GM19351 (cell line): ENCODE results near the gene NEU4.
"Not testable (repeated sequence)": the region's sequence is repeated elsewhere in the genome, so short reads cannot be mapped to it uniquely, and the experiment has no call there.

ENCODE experiments used
- ATAC-seq: cut with Tn5 transposase; IDR thresholded peaks from one replicate; pipeline ENCODE4 v1.9.1; 2021; ENCODE audit warnings: mild to moderate bottlenecking, moderate library complexity; ENCODE audit not compliant: unreplicated experiment

Gene NEU4, protein sequence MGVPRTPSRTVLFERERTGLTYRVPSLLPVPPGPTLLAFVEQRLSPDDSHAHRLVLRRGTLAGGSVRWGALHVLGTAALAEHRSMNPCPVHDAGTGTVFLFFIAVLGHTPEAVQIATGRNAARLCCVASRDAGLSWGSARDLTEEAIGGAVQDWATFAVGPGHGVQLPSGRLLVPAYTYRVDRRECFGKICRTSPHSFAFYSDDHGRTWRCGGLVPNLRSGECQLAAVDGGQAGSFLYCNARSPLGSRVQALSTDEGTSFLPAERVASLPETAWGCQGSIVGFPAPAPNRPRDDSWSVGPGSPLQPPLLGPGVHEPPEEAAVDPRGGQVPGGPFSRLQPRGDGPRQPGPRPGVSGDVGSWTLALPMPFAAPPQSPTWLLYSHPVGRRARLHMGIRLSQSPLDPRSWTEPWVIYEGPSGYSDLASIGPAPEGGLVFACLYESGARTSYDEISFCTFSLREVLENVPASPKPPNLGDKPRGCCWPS

DNA sequence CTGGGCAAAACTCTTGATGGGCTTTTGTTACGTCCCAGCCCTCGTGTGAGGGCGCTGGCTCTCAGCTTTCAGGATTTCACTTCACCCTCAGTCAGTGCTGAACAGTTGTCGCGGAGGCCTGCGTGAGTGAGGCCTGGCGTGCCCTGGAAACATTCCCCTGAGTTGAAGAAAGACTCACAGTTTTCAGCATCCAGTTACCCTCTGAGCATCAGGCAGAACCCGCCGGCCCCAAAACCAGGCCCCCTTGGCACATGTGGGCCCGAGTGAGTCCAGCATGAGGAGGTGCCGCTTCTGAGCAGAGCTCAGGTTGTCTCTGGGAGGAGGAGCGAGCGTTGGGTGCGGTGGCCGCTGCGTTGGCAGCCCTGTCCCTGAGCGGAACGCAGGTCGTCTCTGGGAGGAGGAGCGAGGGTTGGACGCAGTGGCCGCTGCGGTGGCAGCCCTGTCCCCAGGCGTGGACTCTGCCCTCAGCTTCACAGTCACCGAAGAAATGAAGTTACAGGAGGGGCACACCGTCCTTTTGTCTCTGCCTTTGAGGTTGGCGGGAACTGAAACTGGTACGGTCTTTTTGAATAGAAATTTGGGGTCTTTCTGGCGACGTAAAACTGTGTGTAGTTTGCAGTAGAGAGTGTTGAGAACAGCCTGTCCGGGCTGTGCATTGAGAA lies at the start of gene NEU4:
Gene NEU4, plus strand, starts transcription at position 473 of the 662 bp plus-strand sequence. CDS start 5,292 bp downstream, outside the sequence.
- ATAC-seq, result no peak

DNA sequence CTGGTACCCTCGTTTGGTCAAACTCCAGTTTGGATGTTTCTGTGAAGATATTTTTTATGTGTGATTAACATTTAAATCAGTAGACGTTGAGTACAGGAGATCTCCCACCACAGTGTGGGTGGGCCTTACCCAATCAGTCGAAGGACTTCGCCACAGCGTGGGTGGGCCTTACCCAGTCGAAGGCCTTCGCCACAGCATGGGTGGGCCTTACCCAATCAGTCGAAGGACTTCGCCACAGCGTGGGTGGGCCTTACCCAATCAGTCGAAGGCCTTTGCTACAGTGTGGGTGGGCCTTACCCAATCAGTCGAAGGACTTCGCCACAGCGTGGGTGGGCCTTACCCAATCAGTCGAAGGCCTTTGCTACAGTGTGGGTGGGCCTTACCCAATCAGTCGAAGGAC lies 49.1 kb upstream of the NEU4 start:
- not testable (repeated sequence) for ATAC-seq

DNA sequence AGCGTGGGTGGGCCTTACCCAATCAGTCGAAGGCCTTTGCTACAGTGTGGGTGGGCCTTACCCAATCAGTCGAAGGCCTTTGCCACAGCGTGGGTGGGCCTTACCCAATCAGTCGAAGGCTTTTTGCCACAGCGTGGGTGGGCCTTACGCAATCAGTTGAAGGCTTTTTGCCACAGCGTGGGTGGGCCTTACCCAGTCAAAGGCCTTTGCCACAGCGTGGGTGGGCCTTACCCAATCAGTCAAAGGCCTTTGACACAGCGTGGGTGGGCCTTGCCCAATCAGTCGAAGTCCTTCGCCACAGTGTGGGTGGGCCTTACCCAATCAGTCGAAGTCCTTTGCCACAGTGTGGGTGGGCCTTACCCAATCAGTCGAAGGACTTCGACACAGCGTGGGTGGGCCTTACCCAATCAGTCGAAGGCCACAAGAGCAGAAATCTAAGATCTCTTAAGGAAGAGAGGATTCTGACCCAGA lies 48.7 kb upstream of the NEU4 start:
- ATAC-seq, result no peak

DNA sequence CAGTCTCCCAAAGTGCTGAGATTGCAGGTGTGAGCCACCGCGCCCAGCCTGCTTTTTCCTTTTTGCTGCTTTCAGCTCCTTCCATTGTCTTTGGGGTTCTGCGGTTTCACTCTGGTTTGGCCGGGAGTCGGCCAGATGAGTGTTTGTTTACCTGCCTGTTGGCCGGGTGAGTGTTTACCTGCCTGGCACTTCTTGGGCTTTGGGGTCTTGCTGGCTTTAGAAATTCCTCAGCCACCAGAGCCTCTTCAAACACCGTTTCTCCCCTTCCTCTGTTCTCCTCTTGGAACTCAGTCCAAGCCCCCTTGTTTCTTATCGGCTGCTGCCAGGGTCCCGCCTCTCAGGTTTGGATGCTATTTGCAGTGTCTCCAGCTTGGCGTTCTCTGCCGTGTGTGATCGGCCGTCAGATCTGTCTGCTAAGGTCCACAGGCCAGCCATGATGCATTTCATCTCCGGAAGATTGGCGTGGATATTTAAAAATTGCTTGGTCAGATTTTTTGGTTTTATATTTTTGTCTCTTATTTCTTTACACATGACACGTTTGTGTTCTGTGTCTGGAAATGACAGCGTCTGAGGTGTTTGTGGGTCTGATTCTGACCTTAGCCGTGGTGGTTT lies 46.6 kb upstream of the NEU4 start:
- ATAC-seq, result no peak

DNA sequence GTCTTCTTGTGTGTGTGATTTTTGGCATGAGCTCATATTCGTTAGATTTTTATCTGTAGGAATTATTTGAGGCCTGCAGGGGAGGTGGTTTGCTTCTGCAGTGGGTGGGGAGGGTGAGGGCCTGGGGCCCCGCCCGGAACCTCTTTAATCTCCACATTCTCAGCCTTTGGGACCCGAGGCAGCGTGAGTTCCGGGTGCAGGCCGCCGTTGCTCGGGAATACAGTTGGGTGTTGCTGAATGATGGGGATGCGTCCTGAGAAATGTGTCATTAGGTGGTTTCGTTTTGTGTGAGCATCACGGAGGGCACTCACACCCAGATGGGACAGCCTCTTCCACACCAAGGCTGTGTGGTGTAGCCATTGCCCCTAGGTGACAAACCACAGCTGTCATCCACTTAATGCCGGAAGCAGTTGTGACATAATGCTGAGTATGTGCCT lies 46.0 kb upstream of the NEU4 start:
- ATAC-seq, result no peak

DNA sequence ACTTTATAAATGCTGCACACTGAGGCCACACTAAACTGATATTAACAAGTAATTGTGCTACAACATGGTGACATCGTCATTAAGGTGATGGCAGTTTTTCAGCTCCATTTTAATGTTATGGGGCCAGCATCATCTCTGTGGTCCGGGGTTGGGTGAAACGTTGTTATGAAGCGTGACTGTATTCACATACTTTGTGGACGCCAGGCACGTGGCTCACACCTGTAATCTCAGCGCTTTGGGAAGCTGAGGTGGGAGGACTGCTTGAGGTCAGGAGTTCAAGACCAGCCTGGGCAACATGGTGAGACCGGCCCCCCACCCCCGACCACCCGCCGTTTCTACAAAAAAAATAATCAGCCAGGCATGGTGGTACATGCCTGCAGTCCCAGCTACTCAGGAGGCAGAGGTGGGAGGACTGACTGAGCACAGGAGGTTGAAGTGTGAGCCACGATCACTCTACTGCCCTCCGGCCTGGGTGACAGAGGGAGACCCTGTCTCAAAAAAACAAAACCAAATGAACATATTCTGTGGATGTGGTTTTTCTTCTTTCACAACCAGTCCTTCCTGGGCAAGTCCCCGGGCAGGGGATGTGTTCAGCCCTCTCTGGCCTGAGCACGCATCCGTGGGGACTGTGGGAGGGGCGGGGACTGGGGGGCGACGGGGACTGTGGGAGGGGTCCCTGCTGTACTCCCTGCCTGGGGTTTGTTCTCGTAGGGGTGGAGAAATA lies 45.3 kb upstream of the NEU4 start:
- ATAC-seq, result no peak

DNA sequence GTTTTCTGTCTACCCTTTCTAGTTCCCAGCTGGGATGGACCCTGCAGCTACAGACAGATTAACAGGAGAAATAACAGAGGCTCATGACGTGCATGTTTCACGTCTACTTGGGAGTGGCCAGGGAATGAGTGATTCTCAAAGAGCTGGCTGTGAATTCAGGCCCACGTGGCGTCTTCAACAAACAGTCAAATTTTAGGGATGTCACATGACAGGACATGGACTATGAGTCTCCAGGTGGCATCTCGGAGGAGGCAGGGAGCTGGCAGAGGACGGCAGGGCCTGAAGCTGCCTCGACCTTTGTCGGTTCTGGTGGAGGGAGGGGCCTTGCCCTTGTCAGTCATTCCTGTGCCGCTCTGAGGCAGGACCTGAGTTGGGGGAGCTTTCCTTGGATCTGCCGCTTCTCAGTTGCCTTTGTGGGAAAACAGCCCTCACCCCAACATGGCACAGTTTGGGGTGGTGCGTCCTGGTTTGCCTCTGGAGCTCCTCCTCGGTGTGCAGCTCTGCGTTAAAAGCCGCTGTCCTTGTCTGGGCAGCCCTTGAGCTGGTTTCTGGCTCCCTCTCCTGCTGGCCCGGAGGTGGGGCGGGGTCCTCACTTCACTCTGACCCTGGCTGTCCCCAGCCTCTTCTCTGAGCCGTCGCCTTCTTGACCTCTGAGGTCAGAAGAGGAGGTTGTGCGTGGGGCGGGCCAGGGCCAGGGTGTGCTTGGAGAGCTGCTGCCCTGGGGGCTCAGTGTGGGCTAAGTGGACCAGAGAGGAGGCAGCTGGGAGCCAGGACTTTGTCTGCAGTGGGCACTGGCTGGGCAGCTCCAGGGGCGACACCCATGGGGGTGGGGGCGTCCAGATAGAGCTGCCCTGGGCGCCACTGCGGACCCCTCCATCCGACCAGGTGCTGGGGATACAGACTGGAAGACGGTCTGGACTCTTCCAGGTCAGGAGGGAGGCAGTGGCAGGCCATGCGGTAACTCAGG lies 44.4 kb upstream of the NEU4 start:
- no peak for ATAC-seq

DNA sequence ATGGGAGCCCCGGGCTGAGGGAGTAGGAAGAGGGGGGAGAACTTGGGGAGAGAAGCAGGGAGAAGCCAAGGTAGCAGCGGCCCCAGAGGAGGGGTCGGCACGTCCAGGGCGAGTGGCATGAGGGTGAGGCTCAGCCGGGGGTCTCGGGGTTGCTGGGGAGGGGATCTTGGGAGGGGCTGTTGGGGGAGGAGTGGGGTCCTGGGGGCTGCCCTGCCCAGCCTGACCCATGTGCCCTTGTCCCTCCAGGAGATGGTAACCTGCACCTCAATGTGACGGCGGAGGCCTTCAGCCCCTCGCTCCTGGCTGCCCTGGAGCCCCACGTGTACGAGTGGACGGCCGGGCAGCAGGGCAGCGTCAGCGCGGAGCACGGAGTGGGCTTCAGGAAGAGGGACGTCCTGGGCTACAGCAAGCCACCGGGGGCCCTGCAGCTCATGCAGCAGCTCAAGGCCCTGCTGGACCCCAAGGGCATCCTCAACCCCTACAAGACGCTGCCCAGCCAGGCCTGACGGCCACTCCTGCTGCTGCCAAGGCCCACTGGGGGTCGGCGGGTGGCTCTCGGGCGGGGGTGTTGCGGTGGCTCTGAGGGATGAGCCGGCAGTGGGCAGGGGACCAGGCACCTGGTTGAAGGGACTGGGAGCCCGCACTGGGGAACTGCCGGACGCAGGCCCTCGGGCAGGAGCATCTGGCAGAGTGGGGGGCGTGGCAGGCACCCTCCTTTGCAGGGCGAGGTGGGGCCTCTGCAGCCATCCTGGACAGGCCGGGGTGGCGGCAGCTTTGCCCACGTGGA lies 41.3 kb upstream of the NEU4 start:
- no peak for ATAC-seq

DNA sequence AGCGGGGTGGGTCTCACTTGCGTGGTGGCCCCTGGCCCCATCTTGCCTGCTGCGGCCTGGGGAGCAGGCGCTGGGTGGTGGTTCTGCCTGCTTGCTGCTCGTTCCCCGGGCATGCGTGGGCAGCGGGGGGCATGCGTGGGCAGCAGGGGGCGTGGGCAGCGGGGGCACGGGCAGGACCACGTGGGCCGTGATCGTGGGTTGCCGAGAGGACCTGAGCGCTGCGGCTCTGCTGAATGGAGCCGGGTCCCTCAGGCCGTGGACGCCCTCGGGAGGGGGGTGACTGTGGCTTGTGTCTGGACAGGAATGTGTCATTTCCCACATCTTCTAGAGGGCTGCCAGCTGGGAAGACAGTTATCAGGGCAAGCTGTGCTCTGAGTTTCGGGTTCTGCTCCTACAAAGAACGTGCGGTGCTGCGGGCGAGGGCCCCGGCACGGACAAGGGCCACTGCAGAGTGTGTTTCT lies 40.7 kb upstream of the NEU4 start:
- ATAC-seq, result no peak

DNA sequence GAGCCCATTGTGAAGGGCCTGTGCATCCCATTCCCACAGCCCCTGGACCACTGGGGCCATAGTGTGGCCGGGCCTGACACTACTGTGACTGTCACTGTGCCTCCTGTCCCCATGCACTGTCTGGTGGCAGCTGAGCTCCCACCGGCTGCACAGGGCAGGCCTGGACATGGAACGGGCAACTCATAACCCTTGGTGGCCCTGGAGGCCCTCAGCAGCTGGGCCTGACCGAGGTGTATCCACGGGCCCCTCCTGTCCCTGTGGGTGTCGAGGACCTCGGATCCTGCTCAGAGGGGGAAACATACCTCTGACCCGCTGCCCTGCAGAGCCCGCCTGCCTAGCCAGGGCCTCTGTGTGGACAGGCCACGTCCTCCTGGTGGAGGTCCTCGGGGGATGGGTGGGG lies 40.1 kb upstream of the NEU4 start:
- no peak for ATAC-seq

DNA sequence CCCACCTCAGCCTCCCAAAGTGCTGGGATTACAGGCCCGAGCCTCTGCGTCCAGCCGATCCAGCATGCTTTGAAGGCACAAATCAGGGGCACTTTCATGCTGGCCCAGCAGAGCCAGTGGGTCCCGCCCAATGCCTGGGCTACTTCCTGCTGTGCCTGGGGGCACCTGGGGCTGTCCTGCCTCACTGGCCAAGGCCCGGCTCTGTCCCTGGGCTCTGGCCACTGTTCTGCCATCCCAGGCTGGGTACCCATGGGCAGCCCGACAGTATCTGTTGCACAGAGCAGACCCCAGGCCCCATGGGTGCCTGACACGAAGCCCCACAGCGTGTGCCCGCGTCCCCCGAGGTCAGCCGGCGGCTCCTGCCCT lies 39.2 kb upstream of the NEU4 start:
- no peak for ATAC-seq

DNA sequence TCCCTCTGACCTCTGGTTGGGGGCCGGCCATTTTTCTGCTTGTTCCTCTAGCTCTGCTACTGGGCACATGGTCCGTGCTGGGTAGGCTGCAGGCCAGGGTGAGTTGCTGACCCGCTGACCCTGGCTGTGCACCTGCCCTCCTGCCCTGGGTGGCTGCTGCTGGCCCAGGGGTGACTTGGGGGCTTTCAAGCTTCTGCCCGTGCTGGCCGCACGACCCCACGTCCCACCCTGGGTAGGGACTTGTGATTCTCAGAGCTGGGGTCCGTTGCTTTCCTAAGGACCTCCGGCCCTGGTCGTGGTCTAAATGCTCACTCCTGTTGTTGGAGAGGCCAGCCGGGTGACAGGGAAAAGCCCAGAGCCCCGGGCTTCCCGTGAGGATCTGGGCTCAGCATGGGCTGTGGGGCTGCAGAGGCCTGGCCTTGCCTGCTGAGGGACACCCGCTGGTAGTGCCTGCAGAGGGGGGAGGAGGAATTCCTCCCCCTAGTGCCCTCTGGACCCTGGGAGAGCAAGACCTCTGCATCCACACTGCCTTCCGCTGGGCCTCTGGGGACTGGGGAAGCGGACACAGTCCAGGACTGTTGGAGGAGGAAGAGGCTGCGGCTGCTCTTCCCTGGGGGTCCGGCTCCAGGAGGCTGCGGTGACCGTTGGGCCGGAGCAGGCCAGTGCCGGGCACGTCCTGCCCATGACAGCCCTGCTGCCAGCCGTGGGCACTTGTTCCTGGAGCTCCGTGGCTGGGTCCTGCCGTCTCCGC lies 38.6 kb upstream of the NEU4 start:
- ATAC-seq, result no peak

DNA sequence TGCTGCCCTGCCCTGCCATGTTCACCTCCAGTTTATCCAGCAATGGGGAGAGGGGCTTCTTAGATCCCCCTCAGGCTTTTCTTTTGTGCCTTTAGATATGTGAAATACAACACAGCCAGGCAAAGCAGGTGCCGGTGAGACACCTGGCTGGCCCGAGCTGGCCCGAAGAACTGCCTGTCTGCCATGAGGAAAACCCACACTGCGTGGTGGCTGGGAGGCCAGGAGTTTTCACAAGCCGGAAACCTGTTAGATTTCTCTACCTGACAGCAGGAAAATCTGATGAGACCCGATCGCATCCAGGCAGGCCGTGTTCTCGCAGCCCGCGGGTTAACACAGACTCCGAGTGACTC lies 38.1 kb upstream of the NEU4 start:
- no peak for ATAC-seq

DNA sequence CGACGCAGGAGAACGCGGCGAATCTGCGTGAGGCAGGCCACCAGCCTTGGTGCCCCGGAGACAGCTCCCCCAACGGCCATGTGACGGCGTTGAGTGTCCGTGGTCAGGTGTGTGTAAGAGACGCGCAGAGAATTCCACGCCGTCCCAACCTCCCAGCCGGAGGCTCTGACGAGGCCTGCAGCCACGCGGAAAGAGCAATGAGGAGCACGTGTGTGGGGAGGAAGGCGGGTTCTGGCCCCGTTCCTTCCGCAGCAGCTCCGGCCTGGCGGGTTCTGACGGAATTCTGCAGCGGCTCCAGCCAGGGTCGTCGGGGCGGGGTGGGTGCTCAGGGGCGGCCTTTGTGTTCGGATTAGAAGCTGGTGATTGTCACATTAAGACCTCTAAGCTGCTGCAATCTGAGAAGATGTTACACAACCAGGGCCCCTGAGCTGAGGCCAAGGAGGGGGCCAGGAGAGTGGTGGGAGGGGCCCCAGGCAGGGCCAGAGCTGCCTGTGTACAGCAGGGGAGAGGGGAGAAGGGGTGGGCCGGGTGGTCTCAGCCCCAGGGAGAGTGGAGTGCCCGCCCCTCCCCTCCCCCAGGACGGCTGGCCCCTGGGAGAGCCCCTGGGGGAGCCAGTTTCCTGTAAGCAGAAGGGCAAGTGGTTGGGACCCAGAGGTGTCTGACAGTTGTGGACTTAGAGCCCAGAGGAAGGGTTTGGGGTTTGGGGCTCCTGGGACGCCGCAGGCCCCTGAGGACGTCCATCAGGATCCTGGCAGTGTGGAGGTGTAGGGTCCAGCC lies 37.5 kb upstream of the NEU4 start:
- no peak for ATAC-seq

DNA sequence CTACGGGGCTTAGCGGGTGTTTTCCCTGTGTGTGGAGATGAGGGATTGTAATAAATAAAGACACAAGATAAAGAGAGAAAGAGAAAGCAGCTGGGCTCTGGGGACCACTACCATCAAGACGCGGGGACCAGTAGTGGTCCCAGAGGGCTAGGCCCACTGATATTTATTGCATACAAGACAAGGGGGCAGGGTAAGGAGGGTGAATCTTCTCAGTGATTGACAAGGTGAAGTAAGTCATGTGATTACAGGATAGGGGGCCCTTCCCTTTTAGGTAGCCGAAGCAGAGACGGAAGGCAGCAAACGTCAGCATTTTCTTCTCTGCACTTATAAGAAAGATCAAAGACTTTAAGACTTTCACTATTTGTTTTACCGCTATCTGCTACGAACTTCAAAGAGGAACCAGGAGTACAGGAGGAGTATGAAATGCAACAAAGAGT lies 36.9 kb upstream of the NEU4 start:
- ATAC-seq, result no peak

DNA sequence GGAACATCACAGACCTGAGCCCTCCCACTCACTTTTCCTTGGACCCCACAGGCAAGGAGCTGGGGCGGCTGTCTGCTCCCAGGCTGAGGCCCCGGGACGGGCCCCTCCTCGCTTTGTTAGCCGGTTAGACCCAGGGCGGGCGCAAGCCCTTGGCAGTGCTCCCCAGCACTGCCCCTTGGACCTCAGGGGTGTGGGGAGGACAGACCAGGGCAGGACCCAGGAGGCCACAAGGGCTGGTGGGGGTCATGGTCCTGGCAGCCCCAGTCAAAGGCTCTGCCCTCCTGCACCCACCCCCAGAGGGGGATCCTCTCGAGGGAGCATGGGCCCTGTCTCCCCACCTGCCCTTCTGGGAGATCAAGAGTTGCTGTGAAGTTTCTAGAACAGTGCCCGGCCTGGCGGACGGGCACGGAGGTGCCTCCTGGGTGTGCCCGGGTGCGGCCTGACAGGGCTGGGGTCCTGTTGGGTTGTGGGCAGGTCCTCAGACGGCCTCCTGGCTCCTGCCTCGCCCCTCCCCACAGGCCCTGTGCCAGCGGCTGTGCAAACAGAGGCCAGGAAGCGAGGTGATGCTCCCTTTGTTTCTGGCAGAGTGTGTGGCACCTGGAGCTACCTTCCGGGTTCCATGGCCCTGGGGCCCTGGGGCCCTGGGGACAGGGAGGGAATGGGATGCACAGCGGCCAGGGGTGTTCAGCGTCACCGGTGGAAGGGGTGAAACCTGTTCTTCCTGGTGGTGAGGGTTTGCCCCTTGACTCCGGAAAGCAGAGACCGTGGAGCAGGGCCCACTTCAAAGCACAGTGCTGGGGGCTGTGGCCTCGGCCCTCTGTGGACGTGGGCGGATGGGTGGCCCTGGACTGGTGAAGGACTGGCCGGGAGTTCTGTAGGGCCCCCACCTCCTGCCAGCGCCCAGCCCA lies 35.2 kb upstream of the NEU4 start:
- no peak for ATAC-seq
